ENCODE data around the gene POLR3C.

- TF ChIP-seq, protein P1, sequence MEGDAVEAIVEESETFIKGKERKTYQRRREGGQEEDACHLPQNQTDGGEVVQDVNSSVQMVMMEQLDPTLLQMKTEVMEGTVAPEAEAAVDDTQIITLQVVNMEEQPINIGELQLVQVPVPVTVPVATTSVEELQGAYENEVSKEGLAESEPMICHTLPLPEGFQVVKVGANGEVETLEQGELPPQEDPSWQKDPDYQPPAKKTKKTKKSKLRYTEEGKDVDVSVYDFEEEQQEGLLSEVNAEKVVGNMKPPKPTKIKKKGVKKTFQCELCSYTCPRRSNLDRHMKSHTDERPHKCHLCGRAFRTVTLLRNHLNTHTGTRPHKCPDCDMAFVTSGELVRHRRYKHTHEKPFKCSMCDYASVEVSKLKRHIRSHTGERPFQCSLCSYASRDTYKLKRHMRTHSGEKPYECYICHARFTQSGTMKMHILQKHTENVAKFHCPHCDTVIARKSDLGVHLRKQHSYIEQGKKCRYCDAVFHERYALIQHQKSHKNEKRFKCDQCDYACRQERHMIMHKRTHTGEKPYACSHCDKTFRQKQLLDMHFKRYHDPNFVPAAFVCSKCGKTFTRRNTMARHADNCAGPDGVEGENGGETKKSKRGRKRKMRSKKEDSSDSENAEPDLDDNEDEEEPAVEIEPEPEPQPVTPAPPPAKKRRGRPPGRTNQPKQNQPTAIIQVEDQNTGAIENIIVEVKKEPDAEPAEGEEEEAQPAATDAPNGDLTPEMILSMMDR (conservative IDR thresholded peaks at IDR 0.05; ENCODE audit: low read length) = no peak
- TF ChIP-seq EZH2phosphoT487 (IDR thresholded peaks at IDR 0.05; ENCODE audit: borderline replicate concordance, low read depth, low read length) = no peak
Observed at GRCh38 chr1:145891143-145891542, 67.1 kb downstream of the POLR3C start.
